ENCODE data around the gene RBFOX1.

DNA sequence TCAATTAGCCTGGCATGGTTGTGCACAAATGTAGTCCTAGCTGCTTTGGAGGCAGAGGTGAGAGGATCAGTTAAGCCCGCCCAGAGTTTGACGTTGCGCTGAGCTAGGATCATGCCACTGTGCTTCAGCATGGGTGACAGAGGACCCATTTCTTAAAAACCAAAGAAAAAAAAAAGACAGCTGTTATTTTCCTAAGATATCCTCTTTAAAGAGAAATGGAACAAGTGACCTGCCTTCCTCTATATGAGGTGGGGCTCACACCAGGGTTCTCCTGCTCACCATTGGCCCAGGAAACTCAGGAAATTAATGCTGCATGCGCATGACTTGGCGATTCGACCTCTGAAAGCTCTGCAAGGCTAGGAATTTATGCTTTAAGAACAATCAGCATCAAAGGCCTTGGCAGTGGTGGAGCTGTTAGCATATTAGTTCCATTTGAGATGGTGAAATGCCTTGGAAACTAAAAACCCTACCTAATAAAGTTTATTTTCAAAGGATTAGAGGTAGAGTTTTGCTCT, 108.3 kb downstream of the RBFOX1 start:
- TF ChIP-seq, protein P1, sequence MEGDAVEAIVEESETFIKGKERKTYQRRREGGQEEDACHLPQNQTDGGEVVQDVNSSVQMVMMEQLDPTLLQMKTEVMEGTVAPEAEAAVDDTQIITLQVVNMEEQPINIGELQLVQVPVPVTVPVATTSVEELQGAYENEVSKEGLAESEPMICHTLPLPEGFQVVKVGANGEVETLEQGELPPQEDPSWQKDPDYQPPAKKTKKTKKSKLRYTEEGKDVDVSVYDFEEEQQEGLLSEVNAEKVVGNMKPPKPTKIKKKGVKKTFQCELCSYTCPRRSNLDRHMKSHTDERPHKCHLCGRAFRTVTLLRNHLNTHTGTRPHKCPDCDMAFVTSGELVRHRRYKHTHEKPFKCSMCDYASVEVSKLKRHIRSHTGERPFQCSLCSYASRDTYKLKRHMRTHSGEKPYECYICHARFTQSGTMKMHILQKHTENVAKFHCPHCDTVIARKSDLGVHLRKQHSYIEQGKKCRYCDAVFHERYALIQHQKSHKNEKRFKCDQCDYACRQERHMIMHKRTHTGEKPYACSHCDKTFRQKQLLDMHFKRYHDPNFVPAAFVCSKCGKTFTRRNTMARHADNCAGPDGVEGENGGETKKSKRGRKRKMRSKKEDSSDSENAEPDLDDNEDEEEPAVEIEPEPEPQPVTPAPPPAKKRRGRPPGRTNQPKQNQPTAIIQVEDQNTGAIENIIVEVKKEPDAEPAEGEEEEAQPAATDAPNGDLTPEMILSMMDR (IDR thresholded peaks at IDR 0.05) = no peak
- TF ChIP-seq POLR2A (IDR thresholded peaks at IDR 0.05) = no peak
